ENCODE data around the gene NUP93.

The NUP93 gene

GRCh38 chr16:56894331-56894917 is 164.5 kb downstream of the NUP93 start:
- no peak for DNase-seq (ENCODE audit: low read depth)

GRCh38 chr16:56895813-56896212 is 165.9 kb downstream of the NUP93 start:
- no peak for DNase-seq (ENCODE audit: low read depth)

GRCh38 chr16:56896244-56896643 is 166.3 kb downstream of the NUP93 start:
- DNase-seq (ENCODE audit: low read depth), result no peak

GRCh38 chr16:56897026-56897799 is 167.3 kb downstream of the NUP93 start:
- no peak for DNase-seq (ENCODE audit: low read depth)

GRCh38 chr16:56898847-56899246 is 168.9 kb downstream of the NUP93 start:
- no peak for DNase-seq (ENCODE audit: low read depth)
